A549 (cell line): ENCODE measurements around the gene SLC30A7. TPM values are rescaled to one million over a fixed set of nuclear protein-coding genes. Genes with fewer than 3 reads are reported as not detected.

Source experiments
- ATAC-seq, 2 experiments: fragments of 200-7000 bp in 1 of 2; fragments of >200 bp in 1 of 2; cut with Nextera tagmentation in 1 of 2; cut with Tn5 transposase in 1 of 2; 3 replicates each; pipeline versions ENCODE4 v1.8.0 to v1.9.1; 2018 to 2020; ENCODE audit warnings: mild to moderate bottlenecking in 1 of 2, moderate library complexity in 1 of 2
- CTCF ChIA-PET: fragments of 300-600 bp; sonication (Branson Sonifier 250); formaldehyde crosslinking; extraction: SDS; loops from one replicate; lab custom pipeline; 2021; ENCODE audit warnings: antibody characterized with exemption, inconsistent platforms; lab: Yijun Ruan, JAX
- POLR2A ChIA-PET: fragments of 350-600 bp; formaldehyde crosslinking; extraction: SDS; loops from one replicate; lab custom pipeline; 2021; ENCODE audit warnings: antibody characterized with exemption, inconsistent platforms; lab: Yijun Ruan, JAX
- DNase-seq, 2 experiments: peaks; one replicate each; pipeline versions ENCODE4 v3.0.0 to v3.0.0-alpha.2; 2011 to 2016; ENCODE audit warnings: low read depth in 1 of 2, low spot score in 1 of 2
- FAIRE-seq: peaks from 2 replicates; lab custom pipeline; 2011; peaks lifted over from hg19 to GRCh38; lab: Jason Lieb, UNC
- H3K27ac ChIP-seq, 2 experiments: fragments of >200 bp; sonication (Bioruptor Twin); formaldehyde crosslinking; 3 replicates each; pipeline ENCODE4 v1.5.1; 2016 to 2017
- H3K4me1 ChIP-seq: fragments of >200 bp; sonication (Bioruptor Twin); formaldehyde crosslinking; 3 replicates; pipeline ENCODE4 v1.6.1; 2016
- H3K4me2 ChIP-seq: fragments of >200 bp; sonication (Bioruptor Twin); formaldehyde crosslinking; 3 replicates; pipeline ENCODE4 v1.6.1; 2016
- H3K4me3 ChIP-seq: fragments of >200 bp; sonication (Bioruptor Twin); formaldehyde crosslinking; 3 replicates; pipeline ENCODE4 v1.5.1; 2016
- H3K9me3 ChIP-seq: fragments of >200 bp; sonication (Bioruptor Twin); formaldehyde crosslinking; 3 replicates; pipeline ENCODE4 v1.6.1; 2016
- ATOH8 ChIP-seq: fragments of 250-450 bp; sonication (Bioruptor Pico); IDR thresholded peaks from 2 replicates; pipeline ENCODE4 v1.5.0; 2020; ENCODE audit warnings: low read depth, mild to moderate bottlenecking, moderate library complexity
- BHLHE40 ChIP-seq: IDR thresholded peaks from 2 replicates; pipeline ENCODE4 v1.6.1; 2012; ENCODE audit warnings: low read depth, low read length, inconsistent platforms
- CHD4 ChIP-seq: fragments of 200-600 bp; sonication (generic); IDR thresholded peaks from 2 replicates; pipeline ENCODE4 v1.6.1; 2016; ENCODE audit warnings: antibody characterized with exemption, mild to moderate bottlenecking, borderline replicate concordance
- EHF ChIP-seq: fragments of 250-450 bp; sonication (Bioruptor Pico); IDR thresholded peaks from 2 replicates; pipeline ENCODE4 v1.5.0; 2020; ENCODE audit warnings: mild to moderate bottlenecking
- EP300 ChIP-seq, 2 experiments: fragments of >200 bp; sonication (Bioruptor Twin); formaldehyde crosslinking; IDR thresholded peaks; 2 replicates in 1 of 2; 3 replicates in 1 of 2; pipeline ENCODE4 v1.6.1; 2016 to 2017
- ESRRA ChIP-seq: fragments of 150-350 bp; IDR thresholded peaks from 2 replicates; pipeline ENCODE4 v1.6.1; 2014; ENCODE audit warnings: mild to moderate bottlenecking, low read length, borderline replicate concordance
- GATA3 ChIP-seq: IDR thresholded peaks from 2 replicates; pipeline ENCODE4 v1.6.1; 2012; ENCODE audit warnings: borderline replicate concordance
- HDAC2 ChIP-seq: fragments of 200-600 bp; sonication (generic); IDR thresholded peaks from 2 replicates; pipeline ENCODE4 v1.6.1; 2016
- HES2 ChIP-seq: fragments of >200 bp; sonication (Bioruptor Twin); formaldehyde crosslinking; IDR thresholded peaks from 2 replicates; pipeline ENCODE4 v1.6.1; 2016
- HEYL ChIP-seq: fragments of 250-450 bp; sonication (Bioruptor Pico); IDR thresholded peaks from 2 replicates; pipeline ENCODE4 v1.8.0; 2021; ENCODE audit warnings: mild to moderate bottlenecking, moderate library complexity
- HOXA7 ChIP-seq: fragments of 250-450 bp; sonication (Bioruptor Pico); IDR thresholded peaks from 2 replicates; pipeline ENCODE4 v1.5.0; 2020; ENCODE audit warnings: mild to moderate bottlenecking, moderate library complexity
- HOXB13 ChIP-seq: fragments of 250-450 bp; sonication (Bioruptor Pico); IDR thresholded peaks from 2 replicates; pipeline ENCODE4 v1.5.0; 2020; ENCODE audit warnings: low read depth, mild to moderate bottlenecking, moderate library complexity
- MAFK ChIP-seq: fragments of 450-650 bp; IDR thresholded peaks from 2 replicates; pipeline ENCODE4 v1.6.1; 2014; ENCODE audit not compliant: partially characterized antibody
- MAZ ChIP-seq: fragments of 150-350 bp; IDR thresholded peaks from 2 replicates; pipeline ENCODE4 v1.6.1; 2014; ENCODE audit warnings: antibody characterized with exemption, low read depth, low read length, borderline replicate concordance
- MYC ChIP-seq: IDR thresholded peaks from 2 replicates; pipeline ENCODE4 v1.6.1; 2012; ENCODE audit warnings: mild to moderate bottlenecking, inconsistent platforms, low read length, improper control_type of control experiment, borderline replicate concordance
- NPAS2 ChIP-seq: fragments of 250-450 bp; sonication (Bioruptor Pico); IDR thresholded peaks from 2 replicates; pipeline ENCODE4 v1.8.0; 2022; ENCODE audit warnings: mild to moderate bottlenecking, moderate library complexity, borderline replicate concordance
- PBX3 ChIP-seq: IDR thresholded peaks from 2 replicates; pipeline ENCODE4 v1.6.1; 2012
- PHF8 ChIP-seq: fragments of 200-600 bp; sonication (generic); IDR thresholded peaks from 2 replicates; pipeline ENCODE4 v1.6.1; 2016; ENCODE audit warnings: low read depth, mild to moderate bottlenecking, antibody characterized with exemption, moderate library complexity, borderline replicate concordance
- POLR2AphosphoS2 ChIP-seq: conservative IDR thresholded peaks from 2 replicates; pipeline ENCODE4 v1.6.1; 2012; ENCODE audit warnings: low read length, improper control_type of control experiment, inconsistent platforms
- RNF2 ChIP-seq: fragments of 200-600 bp; sonication (generic); IDR thresholded peaks from 2 replicates; pipeline ENCODE4 v1.6.1; 2016; ENCODE audit warnings: low read depth, mild to moderate bottlenecking, antibody characterized with exemption, moderate library complexity, borderline replicate concordance
- TFCP2L1 ChIP-seq: fragments of 250-450 bp; sonication (Bioruptor Pico); IDR thresholded peaks from 2 replicates; pipeline ENCODE4 v1.5.0; 2021; ENCODE audit warnings: mild to moderate bottlenecking
- ZC3H11A ChIP-seq: fragments of 450-650 bp; IDR thresholded peaks from 2 replicates; pipeline ENCODE4 v1.6.1; 2014; ENCODE audit warnings: antibody characterized with exemption, mild to moderate bottlenecking
- ZFP36 ChIP-seq: fragments of 450-650 bp; IDR thresholded peaks from 2 replicates; pipeline ENCODE4 v1.6.1; 2014; ENCODE audit warnings: borderline replicate concordance; ENCODE audit not compliant: partially characterized antibody
- ZNF302 ChIP-seq: fragments of 250-450 bp; sonication (Bioruptor Pico); IDR thresholded peaks from 2 replicates; pipeline ENCODE4 v1.9.0; 2021; ENCODE audit warnings: inconsistent platforms, mild to moderate bottlenecking, moderate library complexity
- ZSCAN20 ChIP-seq: fragments of 250-450 bp; sonication (Bioruptor Pico); IDR thresholded peaks from 2 replicates; pipeline ENCODE4 v1.8.0; 2022; ENCODE audit warnings: mild to moderate bottlenecking, moderate library complexity
- WGBS: methylation state at CpG from one replicate; pipeline ENCODE4 v1.1.6; 2017; ENCODE audit errors: missing lambda C conversion rate; 5-methylcytosine and 5-hydroxymethylcytosine counted together
- polyA plus RNA-seq, 4 experiments: library from polyadenylated mRNA; depleted of rRNA in 3 of 4; stranded (reverse); fragments of >200 nt; fragmentation: RNase III in 1 of 4; extraction: RNeasy Plus Mini Kit Qiagen cat#74134 plus additional on column Dnase treatment in 1 of 4; gene quantifications; 2 replicates in 3 of 4; 3 replicates in 1 of 4; pipeline ENCODE4 v1.2.3, GENCODE V29; 2011 to 2017

Gene SLC30A7
- polyA plus RNA-seq, 2 of the 4 experiments (the other 2 are of a cell fraction), result 4.3 to 9.6 TPM

GRCh38 chr1:100924991-100925390 is 29.1 kb downstream of the SLC30A7 start:
- CTCF ChIA-PET, result interaction anchor here (1.4 kb wide), 1 partner anchor 364 kb away, joined by 3 read pairs; no protein-coding TSS in a partner anchor
- ATAC-seq (no peak), FAIRE-seq (no peak), DNase-seq (no peak)
- POLR2A ChIA-PET, result no interaction called here
- Histone ChIP-seq H3K27ac (no peak overlapping the region), H3K9me3 (no peaks in the 10 kb centered on the region), H3K4me3 (no peak overlapping the region), H3K4me1 (no peaks in the 10 kb centered on the region), H3K4me2 (no peak overlapping the region)
- WGBS, result 91% methylated on average over 2 of the region's 2 CpGs
- TF ChIP-seq HDAC2, result no peak
- no peak for TF ChIP-seq POLR2AphosphoS2
- TF ChIP-seq PBX3, result no peak
- no peak for TF ChIP-seq HES2
- no peak for TF ChIP-seq HOXB13 (CRISPR knock-in tag)
- no peak for TF ChIP-seq PHF8
- no peak for TF ChIP-seq RNF2

DNA sequence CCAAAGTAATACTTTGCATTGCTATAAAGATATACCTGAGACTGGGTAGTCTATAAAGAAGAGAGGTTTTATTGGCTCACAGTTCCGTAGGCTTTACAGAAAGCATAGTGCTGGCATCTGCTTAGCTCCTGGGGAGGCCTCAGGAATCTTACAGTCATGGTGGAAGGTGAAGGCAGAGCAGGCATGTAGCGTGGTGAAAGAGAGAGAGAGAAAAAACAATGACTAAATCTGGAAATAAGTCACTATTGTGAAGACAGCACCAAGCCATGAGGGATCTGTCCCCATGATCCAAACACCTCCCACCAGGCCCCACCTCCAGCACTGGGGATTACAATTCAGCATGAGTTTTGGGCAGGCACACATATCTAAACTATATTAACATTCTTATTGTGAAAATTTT is 30.4 kb downstream of the SLC30A7 start:
- DNase-seq, result no peak
- ChIA-PET POLR2A (no interaction called here), CTCF (interaction anchor here (0.8 kb wide), 1 partner anchor 363 kb away, joined by 3 read pairs; no protein-coding TSS in a partner anchor)
- Histone ChIP-seq H3K4me1 (no peaks in the 10 kb centered on the region), H3K9me3 (no peaks in the 10 kb centered on the region), H3K4me3 (no peak overlapping the region), H3K4me2 (no peak overlapping the region), H3K27ac (no peak overlapping the region)
- TF ChIP-seq MYC (no peak), ZFP36 (no peak), NPAS2 (no peak)
- 93% methylated on average over 2 of the region's 2 CpGs for WGBS
- no peak for ATAC-seq
- FAIRE-seq, result no peak

DNA sequence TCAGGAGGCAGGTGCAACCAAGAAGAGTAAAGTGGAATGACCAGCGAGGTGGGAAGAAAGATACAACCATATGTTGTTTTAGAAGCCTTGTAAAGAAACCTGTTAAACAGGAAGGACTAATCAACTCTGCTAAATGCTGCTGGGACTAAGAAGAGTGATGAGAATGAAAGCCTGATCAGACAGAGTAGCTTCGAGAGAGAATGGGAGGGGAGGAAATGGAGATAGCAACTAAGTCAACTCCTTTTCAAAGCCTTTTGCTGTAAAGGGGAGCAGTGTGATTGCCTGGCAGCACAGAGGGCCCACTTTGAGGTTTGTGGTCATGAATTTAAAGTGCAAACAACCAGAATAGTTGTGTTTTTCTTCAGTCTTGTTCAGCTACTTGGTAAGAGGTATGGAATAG is 31.4 kb downstream of the SLC30A7 start:
- Histone ChIP-seq H3K4me2 (no peak overlapping the region), H3K9me3 (no peaks in the 10 kb centered on the region), H3K4me3 (no peak overlapping the region), H3K4me1 (no peaks in the 10 kb centered on the region), H3K27ac (no peak overlapping the region)
- DNase-seq, result no peak
- no peak for FAIRE-seq
- WGBS, result 66% methylated on average over 2 of the region's 2 CpGs
- ATAC-seq, result no peak
- no peak for TF ChIP-seq EHF (CRISPR knock-in tag)
- no peak for TF ChIP-seq MAZ
- no peak for TF ChIP-seq GATA3
- no peak for TF ChIP-seq TFCP2L1 (CRISPR knock-in tag)
- TF ChIP-seq MYC, result no peak
- no peak for TF ChIP-seq HOXA7 (CRISPR knock-in tag)
- TF ChIP-seq ESRRA, result no peak
- TF ChIP-seq EP300 (IDR thresholded peaks at IDR 0.05), result no peak
- TF ChIP-seq HEYL, result no peak
- TF ChIP-seq ZFP36, result no peak
- no peak for TF ChIP-seq BHLHE40
- TF ChIP-seq MAFK, result no peak
- no peak for TF ChIP-seq ZC3H11A
- ChIA-PET POLR2A (no interaction called here), CTCF (no interaction called here)

DNA sequence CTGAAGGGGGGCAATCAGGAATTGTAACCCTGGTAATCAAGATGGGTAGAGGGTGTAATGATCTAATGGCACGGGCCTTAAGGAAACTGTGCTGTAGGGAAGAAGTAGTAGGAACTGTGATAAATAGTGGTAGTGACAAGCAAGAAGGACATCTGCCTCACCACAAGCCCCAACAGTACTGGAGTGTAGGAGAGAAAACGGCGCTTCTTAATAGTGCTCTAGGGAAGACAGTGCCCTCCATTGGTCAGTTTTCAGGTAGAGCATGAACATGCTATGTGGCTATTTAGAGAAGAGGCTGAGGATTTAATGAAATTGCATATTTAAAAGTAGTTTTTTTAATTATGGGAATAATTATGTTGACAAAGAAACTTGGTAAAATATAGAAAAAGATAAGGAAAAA is 32.2 kb downstream of the SLC30A7 start:
- peak in 1 of 2 experiments; percentile 7 for DNase-seq
- ChIA-PET CTCF (no interaction called here), POLR2A (no interaction called here)
- H3K9me3 ChIP-seq, result no peaks in the 10 kb centered on the region
- no peak for FAIRE-seq
- no peak overlapping the region for H3K27ac ChIP-seq
- H3K4me3 ChIP-seq, result no peak overlapping the region
- H3K4me1 ChIP-seq, result no peaks in the 10 kb centered on the region
- 0 out of 6 replicates have a peak, but pooled peaks of 1 of the 2 experiments have one; percentile 47 for ATAC-seq
- WGBS, result 94% methylated on average over 3 of the region's 3 CpGs
- H3K4me2 ChIP-seq, result no peak overlapping the region
- TF ChIP-seq RNF2 (no peak), ZNF302 (CRISPR knock-in tag) (no peak), ZSCAN20 (CRISPR knock-in tag) (no peak), CHD4 (no peak), ATOH8 (CRISPR knock-in tag) (no peak)
